Skeletal muscle satellite cell (primary cell): Measurements from ENCODE around the gene EEPD1.
"Not testable (repeated sequence)": the region's sequence is repeated elsewhere in the genome, so short reads cannot be mapped to it uniquely, and the experiment has no call there.

Experiments used
- H3K27me3 ChIP-seq: 2 replicates; pipeline ENCODE4 v1.7.0; 2013; ENCODE audit warnings: low read length; ENCODE audit not compliant: control insufficient read depth, insufficient read depth
- H3K36me3 ChIP-seq: 2 replicates; pipeline ENCODE4 v1.7.0; 2013; ENCODE audit warnings: mild to moderate bottlenecking, control low read depth, low read length; ENCODE audit not compliant: insufficient read depth
- H3K4me1 ChIP-seq: 2 replicates; pipeline ENCODE4 v1.7.0; 2013; ENCODE audit warnings: low read length; ENCODE audit not compliant: control insufficient read depth, insufficient read depth
- H3K4me2 ChIP-seq: 2 replicates; pipeline ENCODE4 v1.7.0; 2013; ENCODE audit warnings: mild to moderate bottlenecking, low read length
- H3K4me3 ChIP-seq: 2 replicates; pipeline ENCODE4 v1.7.0; 2013; ENCODE audit warnings: low read length
- H3K9ac ChIP-seq: 2 replicates; pipeline ENCODE4 v1.7.0; 2013; ENCODE audit warnings: mild to moderate bottlenecking, low read depth, low read length, moderate library complexity
- H3K9me3 ChIP-seq: replicated peaks from 2 replicates; pipeline ENCODE4 v1.7.0; 2013; ENCODE audit warnings: mild to moderate bottlenecking, control low read depth, low read length

The EEPD1 gene

GRCh38 chr7:36314491-36314890 lies 161.4 kb downstream of the EEPD1 start:
- H3K36me3 ChIP-seq: no peaks in the 10 kb centered on the region
- no peak overlapping the region for H3K4me3 ChIP-seq
- H3K27me3 ChIP-seq: peaks cover 21% of the 10 kb centered on the region
- H3K9ac ChIP-seq: no peak overlapping the region
- no peak overlapping the region for H3K4me2 ChIP-seq
- H3K4me1 ChIP-seq: no peaks in the 10 kb centered on the region
- no peaks in the 10 kb centered on the region for H3K9me3 ChIP-seq

GRCh38 chr7:36315309-36315944 lies 162.4 kb downstream of the EEPD1 start:
- no peaks in the 10 kb centered on the region for H3K4me1 ChIP-seq
- H3K27me3 ChIP-seq: peaks cover 18% of the 10 kb centered on the region
- no peaks in the 10 kb centered on the region for H3K36me3 ChIP-seq

GRCh38 chr7:36316319-36316718 lies 163.3 kb downstream of the EEPD1 start:
- no peaks in the 10 kb centered on the region for H3K9me3 ChIP-seq
- H3K4me3 ChIP-seq: no peak overlapping the region
- no peak overlapping the region for H3K4me2 ChIP-seq
- H3K9ac ChIP-seq: no peak overlapping the region
- peaks cover 18% of the 10 kb centered on the region for H3K27me3 ChIP-seq
- H3K4me1 ChIP-seq: no peaks in the 10 kb centered on the region
- no peaks in the 10 kb centered on the region for H3K36me3 ChIP-seq

More at GRCh38 chr7:36315309-36315944, 162.4 kb downstream of the EEPD1 start:
- no peak overlapping the region for H3K9ac ChIP-seq
- H3K4me3 ChIP-seq: no peak overlapping the region
- no peak overlapping the region for H3K4me2 ChIP-seq
- H3K9me3 ChIP-seq: no peaks in the 10 kb centered on the region

GRCh38 chr7:36317276-36317675 lies 164.2 kb downstream of the EEPD1 start:
- Histone ChIP-seq H3K36me3 (no peaks in the 10 kb centered on the region), H3K9me3 (no peaks in the 10 kb centered on the region), H3K27me3 (peaks cover 18% of the 10 kb centered on the region), H3K9ac (no peak overlapping the region), H3K4me1 (no peaks in the 10 kb centered on the region), H3K4me3 (no peak overlapping the region), H3K4me2 (no peak overlapping the region)

GRCh38 chr7:36318116-36318515 lies 165.1 kb downstream of the EEPD1 start:
- Histone ChIP-seq H3K36me3 (no peaks in the 10 kb centered on the region), H3K4me1 (no peaks in the 10 kb centered on the region), H3K4me2 (no peak overlapping the region), H3K4me3 (no peak overlapping the region), H3K9ac (no peak overlapping the region), H3K27me3 (peaks cover 18% of the 10 kb centered on the region), H3K9me3 (no peaks in the 10 kb centered on the region)

- not testable (repeated sequence) for H3K9ac ChIP-seq, H3K4me3 ChIP-seq, H3K27me3 ChIP-seq, H3K4me2 ChIP-seq, H3K9me3 ChIP-seq, H3K36me3 ChIP-seq, H3K4me1 ChIP-seq
Measured at GRCh38 chr7:36321284-36321683, 168.2 kb downstream of the EEPD1 start.

GRCh38 chr7:36336390-36336789 lies 183.3 kb downstream of the EEPD1 start:
- H3K4me3 ChIP-seq: no peak overlapping the region
- H3K36me3 ChIP-seq: no peaks in the 10 kb centered on the region
- no peak overlapping the region for H3K9ac ChIP-seq
- no peaks in the 10 kb centered on the region for H3K9me3 ChIP-seq
- no peaks in the 10 kb centered on the region for H3K4me1 ChIP-seq
- H3K4me2 ChIP-seq: no peak overlapping the region
- H3K27me3 ChIP-seq: no peaks in the 10 kb centered on the region

- Histone ChIP-seq H3K4me3 (no peak overlapping the region), H3K9ac (no peak overlapping the region)
Measured at GRCh38 chr7:36338256-36338655, 185.2 kb downstream of the EEPD1 start.

GRCh38 chr7:36343548-36343947 lies 190.5 kb downstream of the EEPD1 start:
- Histone ChIP-seq H3K36me3 (no peaks in the 10 kb centered on the region), H3K4me3 (no peak overlapping the region), H3K9me3 (no peaks in the 10 kb centered on the region), H3K4me1 (peaks cover 8% of the 10 kb centered on the region), H3K4me2 (no peak overlapping the region), H3K27me3 (no peaks in the 10 kb centered on the region), H3K9ac (no peak overlapping the region)

More at GRCh38 chr7:36338256-36338655, 185.2 kb downstream of the EEPD1 start:
- Histone ChIP-seq H3K9me3 (no peaks in the 10 kb centered on the region), H3K4me1 (no peaks in the 10 kb centered on the region), H3K27me3 (no peaks in the 10 kb centered on the region), H3K4me2 (no peak overlapping the region), H3K36me3 (no peaks in the 10 kb centered on the region)

GRCh38 chr7:36344622-36345021 lies 191.6 kb downstream of the EEPD1 start:
- H3K4me2 ChIP-seq: no peak overlapping the region
- H3K4me1 ChIP-seq: peaks cover 11% of the 10 kb centered on the region
- H3K27me3 ChIP-seq: no peaks in the 10 kb centered on the region
- H3K9ac ChIP-seq: no peak overlapping the region
- H3K9me3 ChIP-seq: no peaks in the 10 kb centered on the region
- H3K36me3 ChIP-seq: no peaks in the 10 kb centered on the region
- no peak overlapping the region for H3K4me3 ChIP-seq

GRCh38 chr7:36346260-36346831 lies 193.3 kb downstream of the EEPD1 start:
- Histone ChIP-seq H3K9ac (no peak overlapping the region), H3K36me3 (no peaks in the 10 kb centered on the region), H3K4me3 (no peak overlapping the region), H3K9me3 (no peaks in the 10 kb centered on the region), H3K4me1 (peaks cover 11% of the 10 kb centered on the region), H3K4me2 (no peak overlapping the region), H3K27me3 (no peaks in the 10 kb centered on the region)

- H3K9ac ChIP-seq: no peak overlapping the region
- H3K36me3 ChIP-seq: no peaks in the 10 kb centered on the region
- no peaks in the 10 kb centered on the region for H3K9me3 ChIP-seq
- H3K4me3 ChIP-seq: no peak overlapping the region
- H3K27me3 ChIP-seq: no peaks in the 10 kb centered on the region
- H3K4me1 ChIP-seq: peaks cover 11% of the 10 kb centered on the region
- no peak overlapping the region for H3K4me2 ChIP-seq
Measured at GRCh38 chr7:36348256-36348655, 195.2 kb downstream of the EEPD1 start.
